ENCODE data around the gene SNX9.

GRCh38 chr6:157786221-157786620, 36.8 kb upstream of the SNX9 start:
- TF ChIP-seq POLR2AphosphoS5 (IDR thresholded peaks at IDR 0.05): no peak
- no peak for TF ChIP-seq CTCF (IDR thresholded peaks at IDR 0.05)

All from upper lobe of left lung (tissue), 4 donors.